ENCODE measurements around the gene ITGB6.
A peak's percentile ranks its signal among the peaks of the same experiment; 100 is the strongest.

ITGB6 gene

DNA sequence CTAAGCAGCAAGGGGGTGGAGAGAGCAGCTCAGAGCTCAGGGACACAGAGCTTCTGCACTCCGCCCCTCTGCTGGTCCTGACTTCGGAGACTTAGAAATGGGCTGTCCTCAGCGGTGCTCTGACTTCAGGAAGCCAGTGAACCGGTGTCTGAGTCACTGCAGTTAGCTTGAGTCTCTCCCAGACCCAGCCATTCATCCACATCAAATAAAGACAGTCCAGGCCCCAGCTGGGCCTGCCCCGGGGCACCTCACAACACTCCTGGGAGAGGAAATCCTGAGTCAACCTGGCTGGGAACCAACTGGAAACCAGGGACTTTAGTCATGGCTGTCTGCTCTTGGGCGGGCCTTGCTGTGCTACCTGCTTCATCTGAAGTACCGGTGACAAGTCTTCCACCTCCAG lies 5.4 kb upstream of the ITGB6 start:
- TF ChIP-seq, protein P1, sequence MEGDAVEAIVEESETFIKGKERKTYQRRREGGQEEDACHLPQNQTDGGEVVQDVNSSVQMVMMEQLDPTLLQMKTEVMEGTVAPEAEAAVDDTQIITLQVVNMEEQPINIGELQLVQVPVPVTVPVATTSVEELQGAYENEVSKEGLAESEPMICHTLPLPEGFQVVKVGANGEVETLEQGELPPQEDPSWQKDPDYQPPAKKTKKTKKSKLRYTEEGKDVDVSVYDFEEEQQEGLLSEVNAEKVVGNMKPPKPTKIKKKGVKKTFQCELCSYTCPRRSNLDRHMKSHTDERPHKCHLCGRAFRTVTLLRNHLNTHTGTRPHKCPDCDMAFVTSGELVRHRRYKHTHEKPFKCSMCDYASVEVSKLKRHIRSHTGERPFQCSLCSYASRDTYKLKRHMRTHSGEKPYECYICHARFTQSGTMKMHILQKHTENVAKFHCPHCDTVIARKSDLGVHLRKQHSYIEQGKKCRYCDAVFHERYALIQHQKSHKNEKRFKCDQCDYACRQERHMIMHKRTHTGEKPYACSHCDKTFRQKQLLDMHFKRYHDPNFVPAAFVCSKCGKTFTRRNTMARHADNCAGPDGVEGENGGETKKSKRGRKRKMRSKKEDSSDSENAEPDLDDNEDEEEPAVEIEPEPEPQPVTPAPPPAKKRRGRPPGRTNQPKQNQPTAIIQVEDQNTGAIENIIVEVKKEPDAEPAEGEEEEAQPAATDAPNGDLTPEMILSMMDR (IDR thresholded peaks at IDR 0.05; ENCODE audit: low read length, missing control alignments): no peak
- H3K4me3 ChIP-seq (replicated peaks; ENCODE audit: low read depth, low read length): no peak overlapping the region
- DNase-seq (ENCODE audit: low read depth): peak; percentile 89

DNA sequence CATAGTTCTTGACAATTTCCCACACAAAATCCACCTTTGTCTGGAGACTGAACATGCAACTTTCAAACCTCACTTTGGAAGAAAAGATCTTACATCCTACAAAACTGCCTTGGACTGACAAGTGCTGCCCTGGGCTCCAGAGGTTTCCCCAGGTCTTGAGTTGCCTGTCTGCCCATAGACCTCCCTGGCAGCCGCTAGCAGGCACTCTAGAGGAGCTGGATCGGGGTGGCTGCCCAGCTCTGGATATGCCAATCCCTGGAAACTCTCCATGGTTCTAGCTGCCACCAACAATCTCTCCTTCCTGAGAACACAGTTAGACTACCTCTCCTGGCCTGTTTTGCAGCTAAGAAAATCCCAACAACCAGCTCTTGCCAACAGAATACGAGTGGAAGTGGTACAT lies 3.4 kb upstream of the ITGB6 start:
- DNase-seq (ENCODE audit: low read depth): no peak
- no peak overlapping the region for H3K4me3 ChIP-seq (replicated peaks; ENCODE audit: low read depth, low read length)
- TF ChIP-seq, protein P1 (IDR thresholded peaks at IDR 0.05; ENCODE audit: low read length, missing control alignments): no peak

DNA sequence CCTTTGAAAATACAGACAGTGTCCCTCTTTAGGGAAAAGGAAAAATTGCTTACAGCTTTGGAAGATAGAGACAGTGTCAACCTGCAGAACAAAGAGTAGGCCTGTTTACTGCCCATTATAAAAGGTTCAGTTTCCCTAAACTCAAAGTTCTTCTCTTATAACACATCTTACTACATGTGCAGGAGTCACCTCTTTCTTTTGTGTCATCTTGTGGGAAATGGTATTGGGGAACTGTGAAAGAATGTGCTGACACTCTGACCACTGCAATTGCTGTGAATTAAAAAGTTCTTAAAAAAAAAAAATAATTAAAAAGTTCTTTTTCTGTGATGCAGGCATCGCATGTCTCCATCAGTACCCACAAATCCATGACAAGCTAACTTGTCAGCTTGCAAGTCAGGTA lies 2.9 kb upstream of the ITGB6 start:
- TF ChIP-seq, protein P1 (IDR thresholded peaks at IDR 0.05; ENCODE audit: low read length, missing control alignments): no peak
- H3K4me3 ChIP-seq (replicated peaks; ENCODE audit: low read depth, low read length): no peak overlapping the region
- DNase-seq (ENCODE audit: low read depth): no peak

DNA sequence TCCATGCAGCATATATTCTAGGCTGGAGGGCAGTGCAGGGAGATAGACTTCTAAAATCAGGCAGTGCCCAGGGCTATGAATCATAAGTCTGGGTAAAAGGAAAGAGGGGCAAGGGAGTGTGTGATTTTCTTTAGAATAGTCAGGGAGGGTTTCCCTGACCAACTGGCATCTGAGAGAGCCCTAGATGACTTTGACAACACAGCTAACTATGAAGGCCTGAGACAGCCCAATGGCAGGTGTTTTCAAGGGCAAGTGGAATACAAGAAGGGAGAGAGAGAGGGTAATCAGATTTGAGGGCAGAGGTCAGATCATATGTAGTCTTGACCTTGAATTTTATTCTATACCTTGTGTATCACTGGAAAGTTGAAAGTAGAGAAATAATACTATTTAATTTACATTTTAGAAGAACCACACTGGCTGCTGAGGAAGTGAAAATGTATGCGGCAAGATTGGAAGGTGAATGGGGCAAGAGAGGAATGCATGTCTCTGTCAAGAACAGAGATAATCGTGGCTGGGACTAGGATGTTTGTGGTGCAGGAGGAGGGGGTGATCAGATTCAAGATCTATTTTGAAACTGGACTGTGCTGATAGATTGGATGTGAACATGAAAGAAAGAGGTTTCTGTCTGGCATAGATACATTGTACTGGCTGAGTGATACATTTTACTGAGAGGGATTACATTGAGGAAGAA lies 1.9 kb upstream of the ITGB6 start:
- TF ChIP-seq, protein P1 (IDR thresholded peaks at IDR 0.05; ENCODE audit: low read length, missing control alignments): no peak
- no peak for DNase-seq (ENCODE audit: low read depth)

DNA sequence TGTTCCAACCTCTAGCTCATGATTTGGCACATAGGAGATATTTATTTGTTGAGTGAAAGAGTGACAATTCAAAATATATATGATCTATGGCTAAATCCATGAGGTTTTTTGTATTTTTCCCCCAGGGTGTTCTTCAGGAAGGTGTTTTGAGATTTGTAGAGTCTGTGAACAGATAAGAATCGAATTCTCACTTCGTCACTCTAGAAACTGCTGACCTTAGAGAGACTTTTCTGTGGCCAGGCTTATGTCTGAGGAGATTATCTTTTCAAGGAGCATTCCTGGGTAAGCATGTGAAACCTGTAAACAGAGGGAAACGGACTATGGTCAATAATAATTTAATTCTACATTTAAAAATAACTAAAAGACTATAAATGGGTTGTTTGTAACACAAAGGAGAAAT lies 849 bp upstream of the ITGB6 start:
- no peak overlapping the region for H3K4me3 ChIP-seq (replicated peaks; ENCODE audit: low read depth, low read length)
- no peak for DNase-seq (ENCODE audit: low read depth)
- TF ChIP-seq, protein P1 (IDR thresholded peaks at IDR 0.05; ENCODE audit: low read length, missing control alignments): no peak

More for the DNA sequence above, 1.9 kb upstream of the ITGB6 start:
- H3K4me3 ChIP-seq (replicated peaks; ENCODE audit: low read depth, low read length): no peak overlapping the region

DNA sequence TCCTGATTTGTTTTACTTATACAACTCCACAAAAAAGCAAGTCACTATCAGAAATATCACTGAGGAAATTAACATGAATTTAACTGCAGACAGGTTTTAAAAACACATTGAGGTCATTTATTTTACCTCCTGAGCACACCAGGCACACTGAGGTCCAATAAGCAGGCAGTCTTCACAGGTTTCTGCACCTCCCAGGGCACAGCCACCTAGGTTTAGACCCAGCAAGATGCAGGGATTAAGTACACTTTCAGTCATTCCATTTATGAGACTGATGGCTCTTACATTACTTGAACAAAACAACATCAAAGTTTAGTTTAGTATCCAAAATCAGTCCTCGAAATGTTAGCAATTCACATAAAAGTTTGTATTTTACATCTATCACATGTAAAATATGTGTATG lies 1.0 kb downstream of the ITGB6 start:
- DNase-seq (ENCODE audit: low read depth): no peak
- H3K4me3 ChIP-seq (replicated peaks; ENCODE audit: low read depth, low read length): no peak overlapping the region
- TF ChIP-seq, protein P1 (IDR thresholded peaks at IDR 0.05; ENCODE audit: low read length, missing control alignments): no peak

DNA sequence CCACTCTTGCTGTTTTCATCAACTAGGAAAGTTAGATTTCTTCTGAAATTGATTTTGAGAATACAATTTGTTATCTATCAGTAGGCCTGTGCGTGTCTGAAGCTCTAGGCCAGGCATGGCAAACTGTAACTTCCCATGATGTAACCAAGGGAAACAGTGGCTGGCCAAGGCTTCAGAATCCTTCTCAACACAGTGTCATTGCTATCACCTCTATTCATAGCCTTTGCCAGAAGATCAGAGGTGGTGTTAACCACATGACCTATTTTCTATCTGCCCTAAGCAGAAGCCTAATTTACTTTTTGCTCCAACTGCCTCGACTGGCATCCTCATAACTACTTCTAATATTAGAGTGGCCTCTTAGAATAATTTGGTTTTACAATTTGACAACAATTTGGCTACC lies 2.5 kb downstream of the ITGB6 start:
- H3K4me3 ChIP-seq (replicated peaks; ENCODE audit: low read depth, low read length): no peak overlapping the region
- no peak for DNase-seq (ENCODE audit: low read depth)
- TF ChIP-seq, protein P1 (IDR thresholded peaks at IDR 0.05; ENCODE audit: low read length, missing control alignments): no peak

Data from fibroblast of pulmonary artery (primary cell).